Measurements from ENCODE around the gene PHYHIPL.

Gene PHYHIPL

GRCh38 chr10:59258890-59259289 is 82.4 kb downstream of the PHYHIPL start:
- DNase-seq = no peak

GRCh38 chr10:59265141-59265540 is 88.7 kb downstream of the PHYHIPL start:
- no peak for DNase-seq

- no peak for DNase-seq
Measured at GRCh38 chr10:59266321-59266720, 89.9 kb downstream of the PHYHIPL start.

GRCh38 chr10:59268460-59268859 is 92.0 kb downstream of the PHYHIPL start:
- DNase-seq = no peak

GRCh38 chr10:59269651-59270050 is 93.2 kb downstream of the PHYHIPL start:
- DNase-seq = no peak

- no peak for DNase-seq
Measured at GRCh38 chr10:59270492-59270891, 94.0 kb downstream of the PHYHIPL start.

GRCh38 chr10:59271160-59271559 is 94.7 kb downstream of the PHYHIPL start:
- DNase-seq = no peak

- no peak for DNase-seq
Measured at GRCh38 chr10:59272061-59272460, 95.6 kb downstream of the PHYHIPL start.

- no peak for DNase-seq
Measured at GRCh38 chr10:59273445-59273844, 97.0 kb downstream of the PHYHIPL start.

- no peak for DNase-seq
Measured at GRCh38 chr10:59276133-59276532, 99.7 kb downstream of the PHYHIPL start.

GRCh38 chr10:59276919-59277318 is 100.5 kb downstream of the PHYHIPL start:
- DNase-seq = no peak

GRCh38 chr10:59279476-59279875 is 103.0 kb downstream of the PHYHIPL start:
- DNase-seq = no peak

GRCh38 chr10:59279991-59280505 is 103.6 kb downstream of the PHYHIPL start:
- DNase-seq = no peak

- no peak for DNase-seq
Measured at GRCh38 chr10:59281861-59282260, 105.4 kb downstream of the PHYHIPL start.

- DNase-seq = no peak
Measured at GRCh38 chr10:59283456-59284091, 107.1 kb downstream of the PHYHIPL start.

- DNase-seq = no peak
Measured at GRCh38 chr10:59284118-59284975, 107.9 kb downstream of the PHYHIPL start.

- DNase-seq = no peak
Measured at GRCh38 chr10:59285073-59285472, 108.6 kb downstream of the PHYHIPL start.

- DNase-seq = no peak
Measured at GRCh38 chr10:59285848-59286247, 109.4 kb downstream of the PHYHIPL start.

GRCh38 chr10:59287587-59288255 is 111.3 kb downstream of the PHYHIPL start:
- no peak for DNase-seq

GRCh38 chr10:59289853-59290252 is 113.4 kb downstream of the PHYHIPL start:
- DNase-seq = no peak

GRCh38 chr10:59290448-59290847 is 114.0 kb downstream of the PHYHIPL start:
- DNase-seq = no peak
